ENCODE results near the gene NMUR1. TPM values are rescaled to one million over a fixed set of nuclear protein-coding genes. Genes with fewer than 3 reads are reported as not detected.
"Not testable (repeated sequence)": the region's sequence is repeated elsewhere in the genome, so short reads cannot be mapped to it uniquely, and the experiment has no call there.

The NMUR1 gene
- total and polyA plus RNA-seq, 7 experiments from 2014 or later: 0.72 to 7.0 (median 1.4) TPM; not detected in 4

DNA sequence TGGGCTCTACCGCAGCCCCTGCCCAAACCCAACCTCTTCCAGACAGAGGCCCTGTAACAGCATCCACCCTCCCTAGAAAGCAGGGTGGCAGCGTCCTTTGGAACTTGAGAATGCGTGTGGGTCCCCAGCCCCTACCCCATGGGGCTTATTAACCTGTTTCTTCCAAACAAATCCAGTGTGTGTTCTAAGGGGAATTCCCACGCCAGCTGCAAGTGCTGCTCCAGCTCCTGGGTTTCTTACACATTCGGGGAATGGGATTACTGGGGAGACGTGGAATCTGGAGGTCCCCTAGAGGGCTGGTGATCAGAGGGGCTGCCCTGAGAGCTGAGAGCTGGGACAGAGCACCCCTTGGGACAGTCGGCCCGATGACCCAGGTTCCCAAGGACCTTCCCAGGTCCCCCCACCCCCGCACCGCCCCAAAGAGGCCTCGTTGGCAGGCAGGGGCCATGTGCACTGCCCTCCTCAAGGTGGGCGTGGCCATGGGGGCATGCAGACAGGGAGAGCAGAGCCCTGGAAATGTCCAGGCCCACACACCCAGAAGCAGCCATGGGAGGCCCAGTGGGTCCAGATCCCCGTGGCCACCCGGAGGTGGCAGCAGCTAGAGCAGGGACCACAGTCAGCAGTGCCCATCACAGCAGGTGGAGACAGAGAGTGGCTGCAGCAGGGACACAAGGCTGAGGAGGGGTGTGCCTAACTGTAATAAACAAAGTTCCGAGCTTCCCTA, 43.6 kb upstream of the NMUR1 start:
- POLR2A ChIA-PET: no interaction called here

DNA sequence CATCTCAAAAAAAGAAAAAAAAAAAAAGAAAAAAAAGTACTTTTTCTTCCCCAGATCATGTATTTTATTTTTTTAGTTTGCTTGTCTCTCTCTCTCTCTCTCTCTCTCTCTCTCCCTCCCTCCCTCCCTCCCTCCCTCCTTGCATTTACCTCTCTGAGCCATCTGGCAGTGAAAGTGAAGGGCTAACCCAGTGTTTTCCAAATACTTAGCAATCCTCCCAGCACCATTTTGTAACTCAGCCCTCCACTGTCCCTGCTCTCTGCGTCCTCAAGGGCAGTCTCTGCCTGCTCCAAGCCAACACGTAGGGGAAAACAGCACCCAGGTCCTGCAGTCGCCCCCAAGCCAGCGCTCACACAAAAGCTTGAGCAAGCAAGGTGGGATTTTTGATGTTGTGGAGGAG, 42.9 kb upstream of the NMUR1 start:
- H3K9me3 ChIP-seq (ENCODE audit: control insufficient read depth in 2 of 3, low read length in 3 of 3): no peaks in the 10 kb centered on the region
- peaks cover 0 to 8% (median 0%) of the 10 kb centered on the region in 7 donors for H3K4me1 Mint-ChIP-seq
- H3K36me3 Mint-ChIP-seq: no peaks in the 10 kb centered on the region
- H3K4me1 ChIP-seq (ENCODE audit: control insufficient read depth in 2 of 2, insufficient read depth in 2 of 2, low read length in 2 of 2): no peaks in the 10 kb centered on the region
- no peaks in the 10 kb centered on the region for H3K36me3 ChIP-seq (ENCODE audit: control insufficient read depth in 2 of 3, insufficient read depth in 3 of 3, low read length in 3 of 3)
- no peak overlapping the region for H3K4me3 Mint-ChIP-seq
- H3K27me3 Mint-ChIP-seq: peaks cover 0 to 4% (median 0%) of the 10 kb centered on the region in 5 donors
- intact Hi-C loops (cut with micrococcal nuclease): no loop called here
- H3K9me3 Mint-ChIP-seq: peaks cover 0 to 2% (median 0%) of the 10 kb centered on the region in 11 donors
- no peak overlapping the region for H3K27ac Mint-ChIP-seq
- DNase-seq (no peak), ATAC-seq (no peak)
- ChIA-PET POLR2A (no interaction called here), CTCF (no interaction called here)
- no peak overlapping the region for H3K27ac ChIP-seq (ENCODE audit: low read depth, low read length)
- H3K4me3 ChIP-seq (ENCODE audit: low read length): no peak overlapping the region
- H3K27me3 ChIP-seq (ENCODE audit: control insufficient read depth in 2 of 2, insufficient read depth in 2 of 2, low read length in 2 of 2): no peaks in the 10 kb centered on the region

More for the DNA sequence above, 43.6 kb upstream of the NMUR1 start:
- Mint-ChIP-seq H3K9me3 (peaks cover 0 to 5% (median 0%) of the 10 kb centered on the region in 11 donors), H3K4me3 (no peak overlapping the region), H3K36me3 (no peaks in the 10 kb centered on the region), H3K27ac (no peak overlapping the region), H3K27me3 (peaks cover 0 to 4% (median 0%) of the 10 kb centered on the region in 5 donors), H3K4me1 (peaks cover 0 to 5% (median 0%) of the 10 kb centered on the region in 7 donors)
- DNase-seq: no peak
- Histone ChIP-seq H3K4me1 (ENCODE audit: control insufficient read depth in 2 of 2, insufficient read depth in 2 of 2, low read length in 2 of 2) (no peaks in the 10 kb centered on the region), H3K9me3 (ENCODE audit: control insufficient read depth in 2 of 3, low read length in 3 of 3) (no peaks in the 10 kb centered on the region), H3K27ac (ENCODE audit: low read depth, low read length) (no peak overlapping the region), H3K36me3 (ENCODE audit: control insufficient read depth in 2 of 3, insufficient read depth in 3 of 3, low read length in 3 of 3) (no peaks in the 10 kb centered on the region), H3K27me3 (ENCODE audit: control insufficient read depth in 2 of 2, insufficient read depth in 2 of 2, low read length in 2 of 2) (no peaks in the 10 kb centered on the region), H3K4me3 (ENCODE audit: low read length) (no peak overlapping the region)
- intact Hi-C loops (cut with micrococcal nuclease): no loop called here
- no peak for ATAC-seq
- CTCF ChIA-PET: no interaction called here

DNA sequence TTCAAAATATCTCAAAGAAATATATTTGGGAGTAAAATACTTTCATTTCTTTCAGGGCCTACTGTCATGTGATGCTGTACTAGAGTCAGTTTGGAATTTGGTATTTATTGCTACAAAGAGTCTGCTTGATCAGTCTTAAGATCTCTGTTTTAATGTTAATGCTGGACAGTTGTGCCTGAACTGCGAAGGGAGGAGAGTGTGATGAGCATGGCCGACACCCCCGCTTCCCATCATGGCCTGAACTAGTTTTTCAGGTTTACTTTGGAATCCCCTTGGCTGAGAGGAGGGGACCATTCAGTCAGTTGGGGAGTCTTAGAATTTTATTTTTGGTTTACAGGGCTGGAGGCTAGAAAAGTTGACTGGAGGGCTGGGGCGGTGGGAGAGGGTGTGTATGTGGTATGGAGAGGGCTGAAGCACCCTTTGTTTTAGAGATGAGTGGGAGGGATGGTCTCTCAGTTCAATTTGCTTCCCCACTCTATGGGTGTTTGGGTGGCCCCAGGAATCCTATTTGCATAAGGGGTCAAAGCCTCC, 41.5 kb upstream of the NMUR1 start:
- Mint-ChIP-seq H3K27ac (no peak overlapping the region), H3K4me3 (no peak overlapping the region), H3K4me1 (peaks cover 0 to 8% (median 0%) of the 10 kb centered on the region in 7 donors), H3K9me3 (peaks cover 0 to 2% (median 0%) of the 10 kb centered on the region in 11 donors), H3K27me3 (peaks cover 0 to 8% (median 0%) of the 10 kb centered on the region in 5 donors), H3K36me3 (no peaks in the 10 kb centered on the region)
- ATAC-seq (no peak), DNase-seq (no peak)
- Histone ChIP-seq H3K4me3 (ENCODE audit: low read length) (no peak overlapping the region), H3K27ac (ENCODE audit: low read depth, low read length) (no peak overlapping the region), H3K9me3 (ENCODE audit: control insufficient read depth in 2 of 3, low read length in 3 of 3) (no peaks in the 10 kb centered on the region), H3K27me3 (ENCODE audit: control insufficient read depth in 2 of 2, insufficient read depth in 2 of 2, low read length in 2 of 2) (no peaks in the 10 kb centered on the region), H3K36me3 (ENCODE audit: control insufficient read depth in 2 of 3, insufficient read depth in 3 of 3, low read length in 3 of 3) (no peaks in the 10 kb centered on the region), H3K4me1 (ENCODE audit: control insufficient read depth in 2 of 2, insufficient read depth in 2 of 2, low read length in 2 of 2) (no peaks in the 10 kb centered on the region)
- intact Hi-C loops (cut with micrococcal nuclease): no loop called here
- POLR2A ChIA-PET: no interaction called here
- CTCF ChIA-PET: no interaction called here

DNA sequence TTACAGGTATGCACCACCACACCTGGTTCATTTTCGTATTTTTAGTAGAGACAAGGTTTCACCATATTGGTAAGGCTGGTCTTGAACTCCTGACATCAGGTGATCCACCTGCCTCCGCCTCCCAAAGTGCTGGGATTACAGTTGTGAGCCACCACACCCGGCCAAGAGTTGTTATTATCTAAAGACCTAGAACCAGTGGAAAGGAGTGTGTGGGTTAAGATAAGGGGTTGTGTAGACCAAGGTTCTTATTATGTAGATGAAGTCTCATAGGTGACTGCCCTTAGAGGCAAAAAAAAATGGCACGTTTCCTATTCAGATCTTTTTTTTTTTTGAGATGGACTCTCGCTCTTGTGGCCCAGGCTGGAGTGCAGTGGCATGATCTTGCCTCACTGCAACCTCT, 40.7 kb upstream of the NMUR1 start:
- H3K27me3 ChIP-seq (ENCODE audit: control insufficient read depth in 2 of 2, insufficient read depth in 2 of 2, low read length in 2 of 2); H3K4me3 Mint-ChIP-seq; H3K27ac Mint-ChIP-seq; H3K36me3 Mint-ChIP-seq; POLR2A ChIA-PET; H3K27ac ChIP-seq (ENCODE audit: low read depth, low read length); intact Hi-C loops (cut with micrococcal nuclease); ATAC-seq; DNase-seq; H3K9me3 ChIP-seq (ENCODE audit: control insufficient read depth in 2 of 3, low read length in 3 of 3); H3K36me3 ChIP-seq (ENCODE audit: control insufficient read depth in 2 of 3, insufficient read depth in 3 of 3, low read length in 3 of 3); H3K4me1 Mint-ChIP-seq; H3K9me3 Mint-ChIP-seq; H3K4me3 ChIP-seq (ENCODE audit: low read length); H3K4me1 ChIP-seq (ENCODE audit: control insufficient read depth in 2 of 2, insufficient read depth in 2 of 2, low read length in 2 of 2): not testable (repeated sequence)
- peaks cover 0 to 12% (median 0%) of the 10 kb centered on the region in 5 donors for H3K27me3 Mint-ChIP-seq
- CTCF ChIA-PET: interaction anchor here (1.0 kb wide), 1 partner anchor 15 kb away, joined by 3 read pairs; no protein-coding TSS in a partner anchor

DNA sequence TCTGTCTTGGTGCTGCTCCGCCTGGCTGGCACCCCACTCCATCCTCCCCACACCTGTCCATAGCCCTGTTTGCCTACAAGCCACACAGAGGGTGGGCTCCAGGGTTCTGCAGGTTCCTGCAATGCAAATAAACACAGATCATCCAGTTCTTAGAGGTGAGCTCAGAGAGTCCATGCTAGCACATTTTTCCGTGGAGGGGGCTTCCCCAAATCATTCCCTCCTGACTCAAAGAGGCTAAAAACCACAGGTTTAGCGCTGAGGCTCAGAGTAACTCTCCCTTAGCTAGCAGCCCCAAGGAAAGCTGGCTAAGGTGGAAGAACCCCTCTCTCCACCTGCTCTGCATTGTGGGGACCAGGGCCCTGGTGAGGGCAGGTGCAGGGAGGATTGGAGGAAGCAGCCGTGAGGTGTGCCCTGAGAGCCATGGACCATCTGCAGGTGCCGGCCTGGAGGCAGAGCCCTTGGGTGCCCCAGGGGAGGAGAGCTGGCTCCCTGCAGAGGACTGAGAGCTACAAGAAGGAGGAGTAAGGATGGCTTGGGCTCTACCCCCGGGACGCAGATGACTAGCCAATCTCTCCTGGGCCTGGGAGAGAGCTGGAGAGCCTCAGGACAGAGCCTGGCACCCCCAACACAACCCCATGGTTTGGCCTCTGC, 38.7 kb upstream of the NMUR1 start:
- H3K4me3 ChIP-seq (ENCODE audit: low read length): no peak overlapping the region
- Mint-ChIP-seq H3K27me3 (peaks cover 0 to 12% (median 0%) of the 10 kb centered on the region in 5 donors), H3K27ac (no peak overlapping the region)

DNA sequence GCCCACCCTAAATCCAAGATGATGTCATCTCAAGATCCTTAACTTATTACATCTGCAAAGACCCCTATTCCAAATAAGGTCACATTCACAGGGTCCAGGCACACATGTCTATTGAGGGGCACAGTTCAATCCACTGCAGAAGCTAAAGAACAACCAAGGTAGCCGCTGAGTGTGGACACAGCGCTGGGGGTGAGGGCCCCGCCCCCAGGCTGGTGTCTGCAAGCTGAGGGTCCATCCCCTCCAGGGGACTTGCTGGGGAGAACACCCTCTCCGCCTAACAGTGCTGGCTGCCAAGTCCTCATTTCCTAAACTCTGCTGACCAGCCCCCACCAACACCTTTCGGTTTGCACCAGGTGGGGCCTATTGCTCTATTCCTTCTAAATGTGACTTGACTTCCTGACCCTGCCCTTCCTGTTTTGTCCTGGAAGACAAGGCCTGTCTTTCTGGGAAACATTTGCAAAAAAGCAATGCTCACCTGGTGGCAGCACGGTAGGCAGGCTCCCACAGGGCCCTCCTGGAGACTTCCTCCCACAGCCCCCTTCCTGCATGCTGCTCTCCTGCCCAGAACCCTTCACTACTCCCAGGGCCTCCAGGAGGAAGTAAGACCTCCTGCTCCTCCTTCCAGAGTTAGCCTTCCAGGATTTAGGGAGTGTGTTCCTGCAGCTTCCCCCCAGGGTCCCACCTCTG, 38.0 kb upstream of the NMUR1 start:
- Histone ChIP-seq H3K27me3 (ENCODE audit: control insufficient read depth in 2 of 2, insufficient read depth in 2 of 2, low read length in 2 of 2) (no peaks in the 10 kb centered on the region), H3K4me3 (ENCODE audit: low read length) (no peak overlapping the region), H3K27ac (ENCODE audit: low read depth, low read length) (no peak overlapping the region), H3K36me3 (ENCODE audit: control insufficient read depth in 2 of 3, insufficient read depth in 3 of 3, low read length in 3 of 3) (no peaks in the 10 kb centered on the region), H3K9me3 (ENCODE audit: control insufficient read depth in 2 of 3, low read length in 3 of 3) (no peaks in the 10 kb centered on the region), H3K4me1 (ENCODE audit: control insufficient read depth in 2 of 2, insufficient read depth in 2 of 2, low read length in 2 of 2) (no peaks in the 10 kb centered on the region)
- intact Hi-C loops (cut with micrococcal nuclease): no loop called here
- Mint-ChIP-seq H3K9me3 (peaks cover 0 to 2% (median 0%) of the 10 kb centered on the region in 11 donors), H3K36me3 (no peaks in the 10 kb centered on the region), H3K4me1 (peaks cover 0 to 8% (median 0%) of the 10 kb centered on the region in 7 donors), H3K4me3 (no peak overlapping the region), H3K27me3 (peaks cover 0 to 13% (median 0%) of the 10 kb centered on the region in 5 donors), H3K27ac (no peak overlapping the region)
- POLR2A ChIA-PET: no interaction called here
- CTCF ChIA-PET: no interaction called here
- DNase-seq (no peak), ATAC-seq (no peak)

More for the DNA sequence above, 38.7 kb upstream of the NMUR1 start:
- ChIA-PET POLR2A (interaction anchor here (0.6 kb wide), 1 partner anchor 122 kb away, joined by 3 read pairs; no protein-coding TSS in a partner anchor), CTCF (interaction anchor here (0.7 kb wide), 1 partner anchor 11 kb away, joined by 4 read pairs; no protein-coding TSS in a partner anchor)
- peaks cover 0 to 2% (median 0%) of the 10 kb centered on the region in 11 donors for H3K9me3 Mint-ChIP-seq
- no peak overlapping the region for H3K27ac ChIP-seq (ENCODE audit: low read depth, low read length)
- peaks cover 0 to 8% (median 0%) of the 10 kb centered on the region in 7 donors for H3K4me1 Mint-ChIP-seq
- ATAC-seq (no peak), DNase-seq (no peak)
- H3K4me1 ChIP-seq (ENCODE audit: control insufficient read depth in 2 of 2, insufficient read depth in 2 of 2, low read length in 2 of 2): no peaks in the 10 kb centered on the region
- intact Hi-C loops (cut with micrococcal nuclease): no loop called here
- no peaks in the 10 kb centered on the region for H3K36me3 ChIP-seq (ENCODE audit: control insufficient read depth in 2 of 3, insufficient read depth in 3 of 3, low read length in 3 of 3)
- H3K36me3 Mint-ChIP-seq: no peaks in the 10 kb centered on the region
- H3K9me3 ChIP-seq (ENCODE audit: control insufficient read depth in 2 of 3, low read length in 3 of 3): no peaks in the 10 kb centered on the region
- H3K4me3 Mint-ChIP-seq: no peak overlapping the region
- H3K27me3 ChIP-seq (ENCODE audit: control insufficient read depth in 2 of 2, insufficient read depth in 2 of 2, low read length in 2 of 2): no peaks in the 10 kb centered on the region

All from naive thymus-derived CD4-positive, alpha-beta T cell (primary cell).